Adrenal gland (tissue), 5 donors: ENCODE data around the gene PGS1.

Experiments
- CTCF ChIP-seq, 6 experiments: fragments of 450-650 bp in 4 of 6; fragments of 200-600 bp in 2 of 6; sonication (generic) in 1 of 6; IDR thresholded peaks; 1 replicate in 5 of 6; 2 replicates in 1 of 6; pipeline versions ENCODE4 v1.5.1 to v1.8.0; 2016 to 2021; ENCODE audit warnings: antibody characterized with exemption in 6 of 6, mild to moderate bottlenecking in 2 of 6, moderate library complexity in 1 of 6
- POLR2A ChIP-seq, 2 donors: fragments of 450-650 bp; IDR thresholded peaks; one replicate each; pipeline ENCODE4 v1.6.1; 2017; ENCODE audit warnings: antibody characterized with exemption in 2 of 2, mild to moderate bottlenecking in 2 of 2, moderate library complexity in 1 of 2
- donor health status: DM: no; HTN: no; CAD: no.

- TF ChIP-seq CTCF (IDR thresholded peaks at IDR 0.05) (no peak), POLR2A (IDR thresholded peaks at IDR 0.05) (no peak)
These were observed 22.2 kb upstream of the PGS1 start for GRCh38 chr17:78356101-78356713.
